Endothelial cell of umbilical vein (primary cell): ENCODE measurements around the gene STRN3. TPM values are rescaled to one million over a fixed set of nuclear protein-coding genes. Genes with fewer than 3 reads are reported as not detected.

ENCODE experiments used
- BruUV-seq: library from RNA; stranded (reverse); fragments of 400-500 nt; replicated peaks from 2 replicates; lab custom pipeline; 2021; lab: Mats Ljungman, UMichigan
- CTCF ChIA-PET: fragments of 300-600, 350-600 bp; sonication (Branson Sonifier 250); formaldehyde crosslinking; loops from one replicate; lab custom pipeline; 2021; ENCODE audit warnings: antibody characterized with exemption, inconsistent platforms; lab: Charles Lee
- POLR2A ChIA-PET: fragments of 300-600, 350-600 bp; sonication (Branson Sonifier 250); formaldehyde crosslinking; loops from one replicate; lab custom pipeline; 2021; ENCODE audit warnings: antibody characterized with exemption, inconsistent platforms; lab: Charles Lee
- DNase-seq: peaks from one replicate; pipeline ENCODE4 v3.0.0-alpha.2; 2011; ENCODE audit warnings: low read depth, low spot score
- FAIRE-seq: peaks from 2 replicates; lab custom pipeline; 2011; peaks lifted over from hg19 to GRCh38; lab: Jason Lieb, UNC
- H2AFZ ChIP-seq: 2 replicates; pipeline ENCODE4 v1.6.0; 2012; ENCODE audit warnings: low read depth, low read length, control low read depth, inconsistent platforms
- H3K27ac ChIP-seq: 2 replicates; pipeline ENCODE4 v1.5.1; 2011; ENCODE audit warnings: low read depth, mild to moderate bottlenecking, control low read depth, low read length, moderate library complexity; ENCODE audit not compliant: insufficient read depth
- H3K27me3 ChIP-seq, 2 experiments: 2 replicates each; pipeline versions ENCODE4 v1.6.0 to v1.6.1; 2011; ENCODE audit warnings: low read length in 2 of 2, mixed read lengths in 1 of 2; ENCODE audit not compliant: control insufficient read depth in 2 of 2, insufficient read depth in 2 of 2
- H3K36me3 ChIP-seq, 2 experiments: 2 replicates in 1 of 2; 3 replicates in 1 of 2; pipeline ENCODE4 v1.5.1; 2011; ENCODE audit warnings: low read length in 2 of 2, mild to moderate bottlenecking in 1 of 2, moderate library complexity in 1 of 2; ENCODE audit not compliant: control insufficient read depth in 2 of 2, insufficient read depth in 2 of 2; ENCODE audit errors: extremely low read depth in 1 of 2
- H3K4me1 ChIP-seq: 3 replicates; pipeline ENCODE4 v1.5.1; 2011; ENCODE audit warnings: mild to moderate bottlenecking, low read length; ENCODE audit not compliant: control insufficient read depth, insufficient read depth; ENCODE audit errors: extremely low read depth
- H3K4me2 ChIP-seq: 2 replicates; pipeline ENCODE4 v1.6.1; 2011; ENCODE audit warnings: low read length, control low read depth, mixed read lengths; ENCODE audit not compliant: insufficient read depth
- H3K4me3 ChIP-seq, 3 experiments: fragments of 200-600 bp in 1 of 3; sonication (generic), shearing (Covaris generic) in 1 of 3; replicated peaks in 1 of 3; 2 replicates each; pipeline ENCODE4 v1.5.1; 2011 to 2016; ENCODE audit warnings: control low read depth in 3 of 3, low read length in 3 of 3, mild to moderate bottlenecking in 2 of 3, inconsistent platforms in 1 of 3, low read depth in 1 of 3, moderate library complexity in 1 of 3; ENCODE audit not compliant: insufficient read depth in 1 of 3
- H3K79me2 ChIP-seq: 2 replicates; pipeline ENCODE4 v1.6.0; 2012; ENCODE audit warnings: low read length, inconsistent platforms; ENCODE audit not compliant: control insufficient read depth, insufficient read depth
- H3K9ac ChIP-seq: replicated peaks from 2 replicates; pipeline ENCODE3; 2011; ENCODE audit warnings: low read length, control low read depth; ENCODE audit not compliant: insufficient read depth; ENCODE audit errors: extremely low read depth
- H3K9me1 ChIP-seq: replicated peaks from 3 replicates; pipeline ENCODE4 v1.6.0; 2011; ENCODE audit warnings: mild to moderate bottlenecking, low read length; ENCODE audit not compliant: control insufficient read depth, insufficient read depth; ENCODE audit errors: extremely low read depth
- H3K9me3 ChIP-seq: replicated peaks from 2 replicates; pipeline ENCODE4 v1.5.1; 2012; ENCODE audit warnings: low read length, inconsistent platforms; ENCODE audit not compliant: control insufficient read depth, insufficient read depth
- H4K20me1 ChIP-seq: replicated peaks from 2 replicates; pipeline ENCODE3; 2011; ENCODE audit warnings: mild to moderate bottlenecking, low read length; ENCODE audit not compliant: control insufficient read depth, insufficient read depth; ENCODE audit errors: extremely low read depth
- CTCF ChIP-seq, 2 donors: IDR thresholded peaks; 1 replicate in 1 of 2; 2 replicates in 1 of 2; pipeline ENCODE4 v1.5.1; 2011; ENCODE audit warnings: low read length in 2 of 2, mild to moderate bottlenecking in 2 of 2, moderate library complexity in 2 of 2, control low read depth in 1 of 2, inconsistent platforms in 1 of 2, low read depth in 1 of 2; ENCODE audit not compliant: insufficient read depth in 1 of 2; ENCODE audit errors: extremely low read depth in 1 of 2
- EZH2 ChIP-seq: IDR thresholded peaks from 2 replicates; pipeline ENCODE4 v1.6.1; 2012; ENCODE audit warnings: borderline replicate concordance, low read depth, mild to moderate bottlenecking, moderate library complexity, low read length, inconsistent platforms; ENCODE audit not compliant: severe bottlenecking
- FOS ChIP-seq: IDR thresholded peaks from 2 replicates; pipeline ENCODE4 v1.6.1; 2011; ENCODE audit warnings: mild to moderate bottlenecking, low read length, moderate library complexity, borderline replicate concordance; ENCODE audit not compliant: insufficient read depth
- GATA2 ChIP-seq: IDR thresholded peaks from 2 replicates; pipeline ENCODE4 v1.7.0; 2011; ENCODE audit warnings: low read depth, mild to moderate bottlenecking, moderate library complexity, mixed read lengths, low read length; ENCODE audit not compliant: insufficient read length, insufficient read depth
- JUN ChIP-seq: IDR thresholded peaks from 2 replicates; pipeline ENCODE4 v1.6.1; 2011; ENCODE audit warnings: borderline replicate concordance, low read depth; ENCODE audit not compliant: insufficient read length, insufficient read depth
- MAX ChIP-seq: IDR thresholded peaks from 2 replicates; pipeline ENCODE4 v1.6.1; 2011; ENCODE audit not compliant: insufficient read depth, insufficient read length
- MYC ChIP-seq: IDR thresholded peaks from one replicate; pipeline ENCODE4 v1.6.1; 2011; ENCODE audit warnings: mild to moderate bottlenecking, low read depth, low read length
- POLR2A ChIP-seq: IDR thresholded peaks from 2 replicates; pipeline ENCODE4 v1.6.1; 2012; ENCODE audit warnings: low read depth, mild to moderate bottlenecking, control low read depth, low read length
- POLR2AphosphoS5 ChIP-seq: IDR thresholded peaks from 2 replicates; pipeline ENCODE4 v1.6.1; 2012; ENCODE audit warnings: low read depth, mild to moderate bottlenecking, control low read depth, low read length, moderate library complexity; ENCODE audit not compliant: insufficient read depth
- dilution Hi-C: fragments of 300-500 bp; cut with MboI; formaldehyde crosslinking; loops from one replicate; pipeline ENCODE4 v1.15.0; 2019; ENCODE audit warnings: low sequenced_read_pairs; ENCODE audit not compliant: extremely low pct_ligation_motif_present
- intact Hi-C: fragments of 100-400 bp; cut with micrococcal nuclease; formaldehyde crosslinking; loops from one replicate; pipeline ENCODE4 v1.10.0; 2022
- polyA plus RNA-seq, 4 experiments: library from polyadenylated mRNA; depleted of rRNA in 3 of 4; stranded (reverse) in 3 of 4; unstranded in 1 of 4; fragments of >200 nt; gene quantifications; 2 replicates each; pipeline versions ENCODE4 v1.2.1 to v1.2.3, GENCODE V29; 2011 to 2012; ENCODE audit warnings: missing spikeins in 1 of 4
- total RNA-seq: library from RNA; stranded (reverse); gene quantifications from 2 replicates; pipeline ENCODE4 v1.2.3, GENCODE V29; 2021

STRN3 gene
- total and polyA plus RNA-seq, 2 donors (not counting 3 experiments of a cell fraction or from before 2014, with no cell fraction given) = 8.4 to 35.1 TPM

- no peak for FAIRE-seq
- no peak overlapping the region for H2AFZ ChIP-seq
- H3K9me1 ChIP-seq = peaks cover 6% of the 10 kb centered on the region
- H3K27ac ChIP-seq = no peak overlapping the region
- H3K9ac ChIP-seq = no peak overlapping the region
- H3K79me2 ChIP-seq = peaks cover 94% of the 10 kb centered on the region
- POLR2A ChIA-PET = interaction anchor here (0.7 kb wide), 1 partner anchor 47 kb away, joined by 4 read pairs; no protein-coding TSS in a partner anchor
- no peak overlapping the region for H3K4me2 ChIP-seq
- H4K20me1 ChIP-seq = peaks cover 17% of the 10 kb centered on the region
- H3K4me3 ChIP-seq = no peak overlapping the region
- H3K4me1 ChIP-seq = peaks cover 21% of the 10 kb centered on the region
- dilution Hi-C loops = no loop called here
- no peaks in the 10 kb centered on the region for H3K9me3 ChIP-seq
- no peak for TF ChIP-seq MYC
- TF ChIP-seq GATA2 = no peak
- no peak for TF ChIP-seq POLR2A
- TF ChIP-seq EZH2 = no peak
- no peak for TF ChIP-seq JUN
- no peak for TF ChIP-seq FOS
- TF ChIP-seq CTCF (IDR thresholded peaks at IDR 0.05; ENCODE audit: extremely low read depth in 1 of 2, insufficient read depth in 1 of 2, low read depth in 1 of 2, low read length in 2 of 2) = no peak
- TF ChIP-seq MAX = no peak
- no peak for TF ChIP-seq POLR2AphosphoS5
- no peaks in the 10 kb centered on the region for H3K27me3 ChIP-seq
- H3K36me3 ChIP-seq = no peaks in the 10 kb centered on the region
- no TSS peak for BruUV-seq
- CTCF ChIA-PET = interaction anchor here (0.6 kb wide), 1 partner anchor 28 kb away, joined by 4 read pairs; no protein-coding TSS in a partner anchor
- no peak for DNase-seq
- intact Hi-C loops = no loop called here
These were observed 33.1 kb downstream of the STRN3 start for GRCh38 chr14:30993071-30993470.
